NCI-H1694 treated with DMSO at 0.1 percent for 48 hours (cell line): Measurements from ENCODE around the gene HCRTR2.
"Not testable (repeated sequence)": the region's sequence is repeated elsewhere in the genome, so short reads cannot be mapped to it uniquely, and the experiment has no call there.

Experiments
- DNase-seq: peaks from one replicate; lab custom pipeline; 2025; lab: John Stamatoyannopoulos, UW

HCRTR2 gene

GRCh38 chr6:55174211-55175026, at the start of gene HCRTR2:
Gene HCRTR2 (plus strand): TSS chr6:55174515. CDS start chr6:55174588, 73 bp downstream.
- DNase-seq: no peak

- no peak for DNase-seq
These were observed 43.5 kb upstream of the HCRTR2 start for GRCh38 chr6:55130806-55131324.

GRCh38 chr6:55131616-55132015, 42.7 kb upstream of the HCRTR2 start:
- no peak for DNase-seq

DNA sequence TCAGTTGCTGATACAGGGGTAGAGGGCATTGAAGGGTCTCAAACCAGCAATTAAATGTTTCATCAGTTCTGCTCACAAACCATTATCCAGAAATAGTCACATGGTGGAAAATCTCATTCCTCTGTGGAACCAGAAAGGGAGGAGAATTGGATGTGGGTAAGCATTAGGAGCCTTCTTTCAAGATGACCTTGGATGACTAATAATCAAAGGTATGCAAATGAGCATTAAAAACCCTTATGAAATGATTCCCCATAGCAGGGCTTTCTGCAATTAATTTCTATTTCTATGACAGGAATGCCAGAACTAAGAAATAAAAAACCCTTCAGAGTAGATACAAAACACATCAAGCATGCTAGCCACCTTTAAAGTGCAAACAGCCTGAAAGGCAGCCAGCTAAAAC, 37.4 kb upstream of the HCRTR2 start:
- no peak for DNase-seq

GRCh38 chr6:55137929-55138693, 36.2 kb upstream of the HCRTR2 start:
- no peak for DNase-seq

DNA sequence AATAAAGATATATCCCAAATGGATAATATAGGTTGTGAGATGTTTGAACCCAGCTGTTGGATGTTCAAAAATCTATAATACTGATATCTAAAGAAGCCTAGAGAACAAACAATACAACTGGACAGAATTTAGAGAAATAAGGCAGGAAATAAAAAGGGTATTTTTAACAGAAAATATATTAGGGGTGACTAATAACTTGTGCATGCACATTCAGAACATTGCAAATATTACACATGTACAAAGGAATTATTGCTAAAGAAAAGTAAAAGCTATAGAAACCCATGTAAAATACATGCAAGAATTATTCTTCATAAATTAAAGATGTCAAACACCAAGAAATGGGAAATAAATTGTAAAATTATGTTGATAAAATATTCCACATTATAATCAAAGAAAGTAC, 32.7 kb upstream of the HCRTR2 start:
- DNase-seq: no peak

DNA sequence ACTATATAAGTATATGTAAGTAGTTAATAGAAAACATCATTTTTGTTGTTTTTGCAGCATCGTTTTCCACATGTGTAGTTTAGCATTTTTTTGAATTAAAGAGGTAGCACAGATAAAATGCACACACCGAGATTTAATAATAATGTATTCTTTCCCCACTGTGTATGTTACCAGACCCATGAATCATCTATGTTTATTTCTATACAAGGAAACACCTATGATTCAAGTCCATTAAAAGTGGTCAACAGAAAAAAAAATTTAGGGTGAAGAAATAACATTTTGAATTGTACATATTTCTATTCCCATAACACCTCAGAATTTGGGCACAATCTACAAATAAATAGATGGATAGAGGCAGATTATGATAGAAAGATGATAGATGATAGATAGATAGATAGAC, 31.7 kb upstream of the HCRTR2 start:
- no peak for DNase-seq

GRCh38 chr6:55153284-55153683, 21.0 kb upstream of the HCRTR2 start:
- no peak for DNase-seq

- not testable (repeated sequence) for DNase-seq
These were observed 15.5 kb upstream of the HCRTR2 start for GRCh38 chr6:55158784-55159183.

DNA sequence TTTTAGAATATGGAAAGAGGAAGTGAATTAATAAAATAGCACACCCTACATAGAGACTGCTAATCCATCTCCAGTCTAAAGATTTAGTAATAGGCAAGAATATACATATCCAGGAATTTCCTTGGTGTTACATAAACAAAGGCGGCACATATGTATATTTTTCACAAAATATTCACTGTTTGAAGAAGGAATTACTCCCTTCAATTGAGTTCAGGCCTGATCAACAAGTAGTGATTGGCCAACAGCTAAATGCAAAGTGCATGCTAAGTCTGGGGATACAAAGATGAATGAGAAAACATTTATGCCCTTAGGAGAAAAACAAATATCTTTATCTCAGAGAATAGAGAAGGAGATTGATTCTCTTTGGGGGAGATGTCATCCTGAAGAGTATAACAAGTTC, 6.5 kb upstream of the HCRTR2 start:
- DNase-seq: no peak

DNA sequence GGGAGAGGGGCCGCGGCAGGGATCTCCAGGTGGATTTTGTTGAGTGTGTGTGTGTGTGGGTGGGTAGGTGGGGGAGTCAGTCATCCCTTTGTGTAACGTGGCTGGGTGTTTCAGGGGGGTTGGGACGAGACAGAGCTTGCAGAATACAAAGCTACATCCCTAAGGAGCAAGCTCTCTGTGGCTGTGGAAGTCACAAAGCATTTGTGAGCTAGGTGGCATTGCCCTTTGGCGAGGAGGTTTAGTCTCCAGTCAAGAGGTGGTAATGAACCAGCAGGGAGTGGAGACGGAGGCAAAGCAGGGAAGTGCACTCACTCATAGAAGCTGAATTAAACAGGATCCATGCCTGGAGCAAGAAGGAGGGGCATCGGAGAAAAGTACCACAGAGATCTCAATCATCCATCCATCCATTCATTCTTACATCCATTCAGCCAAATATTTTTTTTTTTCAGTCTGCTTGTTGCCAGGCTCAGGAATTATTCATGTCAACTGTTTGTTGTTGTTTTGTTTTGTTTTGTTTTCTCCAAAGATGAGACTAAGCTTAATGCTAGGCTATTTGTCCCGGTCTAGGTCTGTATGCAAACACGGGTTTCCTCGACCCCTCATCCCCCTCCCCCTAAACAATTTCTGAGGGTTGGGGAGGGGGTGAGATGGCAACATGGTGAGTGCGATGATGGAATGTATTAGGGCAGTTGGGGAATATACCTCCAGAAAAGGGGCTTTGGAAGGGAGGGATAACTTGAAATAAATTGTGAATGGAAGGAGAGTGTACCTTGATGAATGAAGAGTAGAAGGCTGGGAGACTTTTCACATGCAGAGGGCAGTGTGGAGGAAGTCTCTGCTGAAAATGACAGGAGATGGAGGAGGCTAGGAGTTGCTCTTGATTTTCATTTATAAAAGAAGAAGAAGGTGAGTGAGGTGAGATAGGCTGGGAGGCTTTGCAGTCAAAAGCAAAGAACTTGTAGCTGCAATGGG, 1.0 kb downstream of the HCRTR2 start:
- no peak for DNase-seq

DNA sequence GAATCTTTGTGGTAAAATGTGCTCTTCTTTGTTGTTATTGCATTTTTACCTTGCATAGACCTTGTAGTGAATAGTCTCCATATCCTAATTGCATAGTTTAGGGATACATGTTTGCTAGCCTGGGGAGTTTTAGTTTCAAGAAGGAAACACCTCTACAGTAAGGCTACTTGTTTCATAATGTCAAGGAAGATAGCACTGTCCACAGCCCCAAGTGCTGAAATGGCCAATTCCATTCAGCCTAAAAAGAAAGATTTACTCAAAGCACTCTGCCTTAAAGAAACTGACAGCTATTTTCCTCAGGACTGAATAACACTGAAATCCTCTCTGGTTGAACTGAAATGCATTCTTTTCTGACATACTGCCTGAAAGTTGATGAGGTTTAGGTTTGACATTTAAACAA, 2.6 kb downstream of the HCRTR2 start:
- DNase-seq: no peak

- DNase-seq: no peak
These were observed 5.9 kb downstream of the HCRTR2 start for GRCh38 chr6:55180258-55180657.

DNA sequence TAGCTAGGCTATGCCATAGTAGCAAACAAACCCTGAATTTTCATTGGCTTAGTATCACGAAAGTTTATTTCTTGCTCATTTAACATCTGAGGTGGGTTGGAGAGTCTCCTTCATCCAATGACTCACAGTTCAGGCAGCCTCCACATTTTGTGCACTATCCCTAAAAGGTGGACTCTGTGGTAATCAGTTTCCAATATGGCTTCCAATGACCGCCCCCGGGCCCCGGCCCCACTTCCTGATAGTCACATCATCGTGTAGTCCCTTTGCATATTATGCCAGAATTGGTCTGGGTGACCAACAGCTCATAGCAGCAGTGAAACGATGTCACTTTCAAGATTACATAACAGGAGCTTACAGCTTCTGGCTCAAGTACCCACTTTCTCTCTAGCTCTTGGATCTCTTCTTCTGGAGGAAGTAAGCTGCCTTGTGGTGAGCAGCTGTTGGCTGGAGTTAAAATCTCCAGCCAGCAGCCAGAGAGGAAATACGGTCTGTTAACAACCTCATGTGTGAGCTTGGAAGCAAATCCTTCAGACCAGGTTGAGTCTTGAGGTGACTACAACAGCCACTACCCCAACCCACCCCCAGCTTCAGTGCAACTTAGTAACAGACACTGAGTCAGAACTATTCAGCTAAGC, 7.8 kb downstream of the HCRTR2 start:
- DNase-seq: no peak

DNA sequence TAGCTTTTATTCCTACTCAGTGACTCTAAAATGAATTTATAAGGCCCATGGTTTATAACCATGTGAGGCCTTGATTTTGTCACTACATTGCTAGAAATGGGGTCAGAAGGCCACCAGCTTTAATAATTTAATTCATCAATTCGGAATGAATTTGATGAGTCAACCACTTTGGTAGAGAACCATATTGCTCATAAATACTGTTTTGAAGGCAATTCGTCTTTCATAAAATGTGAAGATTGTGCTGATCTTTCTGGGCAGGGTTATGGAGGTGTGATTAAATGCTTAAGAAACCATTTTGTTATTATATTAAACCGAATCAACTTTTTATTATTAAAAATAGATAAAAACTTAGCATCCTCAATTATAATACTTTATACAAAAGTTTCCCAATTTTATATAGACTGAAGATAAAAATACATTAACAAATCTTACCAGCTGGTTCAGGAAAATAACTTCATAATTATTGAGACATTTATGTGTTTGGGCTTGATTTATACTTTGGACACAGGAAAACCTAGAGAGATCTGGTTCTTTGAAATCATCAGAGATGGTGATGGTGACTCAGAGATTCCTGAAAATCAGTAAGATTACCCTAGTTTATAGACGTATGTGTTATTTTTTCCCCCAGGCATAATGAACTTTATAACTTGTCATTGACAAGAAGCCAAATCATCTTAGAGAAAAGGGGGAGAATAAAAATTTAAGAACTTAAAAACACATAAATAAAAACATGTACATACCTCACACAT, 10.6 kb downstream of the HCRTR2 start:
- DNase-seq: no peak

GRCh38 chr6:55198715-55199114, 24.4 kb downstream of the HCRTR2 start:
- no peak for DNase-seq

DNA sequence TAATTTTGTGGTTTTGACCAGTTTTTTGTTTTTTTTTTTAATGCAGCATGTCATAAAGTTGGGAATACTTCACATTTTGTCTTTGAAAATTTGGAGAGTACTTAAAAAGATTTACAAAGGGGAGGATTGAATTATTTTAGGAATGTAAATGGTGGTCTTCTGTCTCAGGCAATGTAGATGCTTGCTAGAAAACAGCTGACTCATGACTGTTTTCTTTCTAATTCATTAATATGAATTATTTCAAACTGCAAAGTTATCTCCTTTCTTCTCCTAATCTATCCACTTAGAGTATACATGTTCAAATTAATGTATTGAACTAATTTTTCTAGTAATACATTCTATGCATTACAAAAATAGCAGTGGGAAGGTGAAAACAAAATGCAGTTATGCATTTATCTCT, 24.9 kb downstream of the HCRTR2 start:
- DNase-seq: no peak

DNA sequence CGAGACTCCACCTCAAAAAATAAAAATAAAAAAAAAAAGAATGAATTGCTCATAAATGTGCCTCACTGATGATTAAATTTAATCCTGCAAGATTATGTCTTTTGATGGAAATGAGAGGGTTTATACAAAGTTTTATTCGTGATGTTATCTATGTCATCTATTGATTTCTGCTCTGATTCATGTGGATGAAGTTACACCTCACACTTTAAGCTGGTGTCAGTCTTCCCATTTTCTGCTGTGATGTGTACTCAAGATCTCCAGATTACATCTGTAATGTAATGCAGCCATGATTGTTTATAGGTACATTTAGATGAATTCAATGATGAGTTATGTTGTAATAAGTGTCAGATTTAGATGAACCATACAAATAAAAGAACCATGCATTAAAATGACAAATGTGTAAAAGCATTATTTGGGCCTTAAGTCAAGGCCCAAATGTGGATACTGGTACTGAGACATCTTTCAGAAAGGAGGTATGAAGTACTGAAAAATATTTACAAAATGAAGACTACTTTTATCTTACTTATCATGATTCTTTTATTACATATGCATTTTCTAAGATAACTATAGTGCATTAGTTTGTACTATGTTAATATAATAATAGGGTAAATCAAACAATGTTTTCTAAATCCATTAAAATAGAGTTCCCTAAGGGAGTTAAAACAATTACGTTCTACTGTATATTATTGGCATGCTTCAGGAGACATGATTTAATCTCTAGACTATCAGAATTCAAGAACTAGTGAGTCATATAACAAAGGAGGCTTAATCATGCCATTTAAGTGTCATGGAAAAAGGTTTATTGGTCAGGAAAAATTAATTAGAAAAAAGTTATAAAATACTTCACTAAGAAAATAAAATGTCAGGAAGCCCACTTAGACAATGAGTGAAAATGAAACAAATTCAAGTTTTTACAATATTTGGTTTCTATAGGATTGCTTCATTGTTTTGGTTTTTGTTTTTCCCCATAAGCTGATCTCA, 34.5 kb downstream of the HCRTR2 start:
- DNase-seq: no peak

GRCh38 chr6:55210952-55211351, 36.6 kb downstream of the HCRTR2 start:
- no peak for DNase-seq

DNA sequence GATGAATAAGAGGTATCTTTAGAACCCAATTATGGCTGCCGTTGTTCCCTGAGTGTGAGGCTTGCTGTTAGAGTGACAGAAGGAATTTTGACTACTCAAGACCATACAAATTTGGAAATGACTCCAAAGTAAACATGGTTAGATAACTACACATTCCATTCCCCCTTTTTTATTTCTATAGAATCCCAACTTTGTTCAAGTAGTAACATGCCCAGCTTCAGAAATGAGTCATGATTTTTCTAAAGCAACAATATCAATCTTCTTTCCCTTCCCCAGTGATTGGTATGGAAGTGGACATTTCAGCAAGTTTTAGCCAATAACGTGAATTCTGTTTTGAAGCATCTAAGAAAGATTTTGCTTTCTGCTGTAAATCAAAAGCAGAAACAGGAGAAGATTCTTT, 37.8 kb downstream of the HCRTR2 start:
- no peak for DNase-seq
